ACHN (cell line): ENCODE measurements around the gene GPC3.

Experiments
- DNase-seq: peaks from one replicate; pipeline ENCODE4 v3.0.0-alpha.2; 2015
- in situ Hi-C: cut with HindIII; loops from 2 replicates; pipeline ENCODE4 v1.10.0; 2017; ENCODE audit warnings: low sequenced_read_pairs, low pct_ligation_motif_present, low pct_unique_long_range_greater_than_20kb

The GPC3 gene

GRCh38 chrX:133580625-133581024 lies 404.8 kb downstream of the GPC3 start:
- DNase-seq: no peak
- in situ Hi-C loops: no loop called here

GRCh38 chrX:133579631-133580030 lies 405.8 kb downstream of the GPC3 start:
- in situ Hi-C loops: no loop called here
- no peak for DNase-seq

GRCh38 chrX:133576876-133577275 lies 408.5 kb downstream of the GPC3 start:
- in situ Hi-C loops: no loop called here
- no peak for DNase-seq

GRCh38 chrX:133575501-133576136 lies 409.8 kb downstream of the GPC3 start:
- in situ Hi-C loops: no loop called here
- DNase-seq: no peak

- DNase-seq: no peak
- in situ Hi-C loops: no loop called here
Observed at GRCh38 chrX:133574716-133575115, 410.7 kb downstream of the GPC3 start.

GRCh38 chrX:133570549-133570948 lies 414.8 kb downstream of the GPC3 start:
- in situ Hi-C loops: no loop called here

GRCh38 chrX:133569217-133569616 lies 416.2 kb downstream of the GPC3 start:
- no peak for DNase-seq
- in situ Hi-C loops: no loop called here

More at GRCh38 chrX:133570549-133570948, 414.8 kb downstream of the GPC3 start:
- DNase-seq: no peak

GRCh38 chrX:133568109-133568508 lies 417.3 kb downstream of the GPC3 start:
- in situ Hi-C loops: no loop called here
- DNase-seq: no peak

GRCh38 chrX:133566876-133567275 lies 418.5 kb downstream of the GPC3 start:
- in situ Hi-C loops: no loop called here
- DNase-seq: no peak

GRCh38 chrX:133563705-133564104 lies 421.7 kb downstream of the GPC3 start:
- DNase-seq: no peak
- in situ Hi-C loops: no loop called here

GRCh38 chrX:133561251-133561650 lies 424.1 kb downstream of the GPC3 start:
- DNase-seq: no peak
- in situ Hi-C loops: no loop called here

- DNase-seq: no peak
- in situ Hi-C loops: no loop called here
Observed at GRCh38 chrX:133559909-133560308, 425.5 kb downstream of the GPC3 start.

GRCh38 chrX:133555782-133556458 lies 429.5 kb downstream of the GPC3 start:
- DNase-seq: no peak
- in situ Hi-C loops: no loop called here

GRCh38 chrX:133550665-133551485 lies 434.5 kb downstream of the GPC3 start:
- no peak for DNase-seq
- in situ Hi-C loops: no loop called here

- no peak for DNase-seq
Observed at GRCh38 chrX:133549295-133549933, 436.0 kb downstream of the GPC3 start.

GRCh38 chrX:133546441-133546840 lies 439.0 kb downstream of the GPC3 start:
- DNase-seq: no peak
- in situ Hi-C loops: no loop called here

More at GRCh38 chrX:133549295-133549933, 436.0 kb downstream of the GPC3 start:
- in situ Hi-C loops: no loop called here

GRCh38 chrX:133544778-133545177 lies 440.6 kb downstream of the GPC3 start:
- DNase-seq: no peak
- in situ Hi-C loops: no loop called here

GRCh38 chrX:133544115-133544514 lies 441.3 kb downstream of the GPC3 start:
- peak; percentile 25 for DNase-seq
- in situ Hi-C loops: no loop called here

GRCh38 chrX:133543654-133544053 lies 441.7 kb downstream of the GPC3 start:
- no peak for DNase-seq
- in situ Hi-C loops: no loop called here
